Smooth muscle cell of the brain vasculature (primary cell): ENCODE data around the gene UBA7.

ENCODE experiments used
- DNase-seq: peaks from one replicate; pipeline ENCODE4 v3.0.0-alpha.2; 2012; ENCODE audit warnings: low read depth, low spot score

Gene UBA7

GRCh38 chr3:49805367-49805782, 8.4 kb downstream of the UBA7 start:
- peak; percentile 37 for DNase-seq

DNA sequence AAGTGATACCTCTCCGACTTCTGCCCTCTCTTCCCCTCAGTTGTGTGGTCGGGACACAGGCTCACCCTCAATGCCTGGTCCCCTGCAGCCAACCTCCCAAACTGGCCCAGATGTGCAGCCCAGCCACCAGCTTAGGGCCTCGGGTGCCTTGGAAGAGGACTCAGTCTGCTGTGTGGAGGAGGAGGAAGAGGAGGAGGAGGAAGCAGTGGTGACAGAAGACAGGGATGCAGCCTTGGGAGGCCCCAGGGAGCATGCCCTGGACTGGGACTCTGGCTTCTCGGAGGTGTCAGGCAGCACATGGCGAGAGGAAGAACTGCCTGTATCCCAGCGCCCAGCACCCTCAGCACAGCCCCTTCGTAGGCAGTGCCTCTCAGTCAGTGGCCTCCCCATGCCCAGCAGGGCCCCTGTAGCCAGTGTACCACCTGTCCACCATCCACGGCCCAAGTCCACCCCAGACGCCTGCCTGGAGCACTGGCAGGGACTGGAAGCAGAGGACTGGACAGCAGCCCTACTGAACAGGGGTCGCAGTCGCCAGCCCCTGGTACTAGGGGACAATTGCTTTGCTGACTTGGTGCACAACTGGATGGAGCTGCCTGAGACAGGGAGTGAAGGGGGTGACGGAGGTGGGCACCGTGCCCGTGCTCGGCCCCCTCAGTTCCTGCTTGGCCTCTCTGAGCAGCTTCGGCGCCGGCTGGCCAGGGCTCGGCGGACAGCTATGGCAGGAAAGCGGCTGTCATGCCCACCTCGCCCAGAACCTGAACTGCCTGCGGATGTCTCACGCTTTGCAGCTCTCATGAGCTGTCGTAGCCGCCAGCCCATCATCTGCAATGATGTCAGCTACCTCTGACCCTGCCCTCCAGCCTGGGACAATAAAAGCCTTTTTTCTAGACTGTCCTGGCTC, 9.4 kb downstream of the UBA7 start:
- no peak for DNase-seq

DNA sequence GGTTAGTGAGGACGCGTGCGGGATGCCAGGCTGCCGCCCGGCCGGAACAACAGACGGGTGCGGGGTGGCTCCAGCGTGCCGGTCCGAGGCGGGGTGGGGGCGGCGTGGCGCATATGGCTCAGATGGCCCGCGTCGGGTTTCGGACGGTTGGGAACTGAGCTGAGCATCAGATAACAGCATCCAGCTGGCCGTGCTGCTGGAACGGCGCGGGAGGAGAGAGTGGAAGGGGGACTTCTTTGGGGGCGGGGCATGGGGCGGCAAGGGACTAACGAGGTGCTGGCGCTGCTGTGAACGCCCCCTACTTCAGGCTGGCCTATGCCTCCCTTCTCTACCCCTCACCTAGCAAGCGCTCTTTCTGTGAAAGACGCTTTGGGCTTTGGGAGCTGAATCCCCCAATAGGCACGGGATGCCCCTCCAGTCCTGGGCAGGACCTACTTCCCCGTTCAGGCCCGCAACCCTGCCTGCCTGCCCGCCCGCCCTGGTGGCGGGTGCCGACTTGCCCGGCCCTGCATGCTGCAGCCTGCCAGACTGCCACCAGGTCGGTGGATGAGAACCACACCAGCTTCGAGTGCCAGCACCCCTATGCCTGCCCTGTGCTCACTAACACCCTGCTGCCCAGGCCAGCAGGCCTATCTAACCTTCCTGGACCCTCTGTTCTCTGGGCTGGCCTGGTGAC, 10.2 kb downstream of the UBA7 start:
- DNase-seq = no peak

- peak; percentile 61 for DNase-seq
Observed at GRCh38 chr3:49802719-49803464, 10.9 kb downstream of the UBA7 start, which contains the start of gene INKA1. Gene INKA1 (plus strand): TSS chr3:49803261. CDS start chr3:49803393, 132 bp downstream.

DNA sequence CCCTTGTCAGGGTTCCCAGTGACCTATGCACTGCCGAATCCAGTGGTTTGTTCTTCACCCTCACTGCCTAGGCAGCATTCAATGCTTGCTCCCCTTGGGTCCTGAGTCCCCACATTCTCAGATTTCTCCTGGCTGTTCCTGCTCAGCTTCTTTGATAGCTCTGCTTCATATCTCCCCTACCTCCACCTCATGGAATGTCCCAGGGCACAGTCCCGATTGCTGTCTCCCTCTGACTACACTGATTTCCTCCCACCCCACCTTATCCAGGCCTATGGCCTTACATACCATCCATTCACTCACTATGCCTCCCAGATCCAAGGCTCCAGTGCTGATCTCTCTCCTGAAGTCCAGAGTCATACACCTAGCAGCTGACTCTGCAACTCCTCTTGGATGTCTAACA, 12.6 kb downstream of the UBA7 start:
- no peak for DNase-seq

DNA sequence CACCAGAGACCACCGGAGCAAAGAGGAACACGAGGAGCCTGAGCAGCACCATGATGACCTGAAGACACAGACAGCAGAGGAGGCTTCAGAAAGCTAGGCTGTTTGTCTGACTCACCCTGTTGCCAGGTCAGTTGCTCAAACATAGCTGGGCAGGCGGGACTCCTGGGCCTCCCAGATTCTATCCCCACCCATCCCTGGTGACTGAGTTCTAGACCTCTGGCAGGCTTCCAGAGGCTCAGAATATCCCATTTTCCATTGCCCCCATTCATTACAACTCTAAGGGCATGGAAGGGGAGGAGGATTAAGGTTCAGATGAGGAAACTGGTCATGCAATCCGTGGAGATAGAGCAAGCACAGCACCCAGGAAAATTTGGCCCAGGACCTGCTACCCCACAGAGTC, 14.0 kb downstream of the UBA7 start, which contains the start of gene CDHR4:
CDHR4 (minus strand) TSS at position 113 of the 400 bp plus-strand sequence; CDS start at position 52, 61 bp downstream.
- no peak for DNase-seq

DNA sequence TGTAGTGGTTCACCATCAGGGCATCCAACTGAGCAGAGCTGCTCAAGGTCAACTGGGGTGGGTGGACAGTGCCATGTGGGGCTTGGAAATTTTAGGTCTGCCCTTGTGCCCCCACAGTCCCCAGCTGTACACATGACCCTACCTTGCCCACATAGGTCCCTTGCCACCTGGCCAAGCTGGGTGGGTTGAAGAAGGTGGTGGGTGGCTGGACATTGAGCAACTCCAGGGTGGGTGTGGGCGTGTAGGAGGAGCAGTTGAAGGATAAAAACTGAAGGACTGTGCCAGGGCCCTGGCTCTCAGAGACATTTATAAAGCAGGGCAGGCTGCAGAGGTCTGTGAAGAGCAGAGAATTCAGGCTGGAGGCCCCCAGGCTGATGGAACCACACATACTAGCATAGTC, 14.6 kb downstream of the UBA7 start:
- DNase-seq = no peak

- DNase-seq = no peak
Observed at GRCh38 chr3:49794926-49795905, 18.5 kb downstream of the UBA7 start.

- no peak for DNase-seq
Observed at GRCh38 chr3:49794431-49794830, 19.3 kb downstream of the UBA7 start.

GRCh38 chr3:49793486-49794085, 20.2 kb downstream of the UBA7 start:
- DNase-seq = no peak

- no peak for DNase-seq
Observed at GRCh38 chr3:49792371-49793150, 21.2 kb downstream of the UBA7 start.

- no peak for DNase-seq
Observed at GRCh38 chr3:49791571-49791970, 22.2 kb downstream of the UBA7 start.

DNA sequence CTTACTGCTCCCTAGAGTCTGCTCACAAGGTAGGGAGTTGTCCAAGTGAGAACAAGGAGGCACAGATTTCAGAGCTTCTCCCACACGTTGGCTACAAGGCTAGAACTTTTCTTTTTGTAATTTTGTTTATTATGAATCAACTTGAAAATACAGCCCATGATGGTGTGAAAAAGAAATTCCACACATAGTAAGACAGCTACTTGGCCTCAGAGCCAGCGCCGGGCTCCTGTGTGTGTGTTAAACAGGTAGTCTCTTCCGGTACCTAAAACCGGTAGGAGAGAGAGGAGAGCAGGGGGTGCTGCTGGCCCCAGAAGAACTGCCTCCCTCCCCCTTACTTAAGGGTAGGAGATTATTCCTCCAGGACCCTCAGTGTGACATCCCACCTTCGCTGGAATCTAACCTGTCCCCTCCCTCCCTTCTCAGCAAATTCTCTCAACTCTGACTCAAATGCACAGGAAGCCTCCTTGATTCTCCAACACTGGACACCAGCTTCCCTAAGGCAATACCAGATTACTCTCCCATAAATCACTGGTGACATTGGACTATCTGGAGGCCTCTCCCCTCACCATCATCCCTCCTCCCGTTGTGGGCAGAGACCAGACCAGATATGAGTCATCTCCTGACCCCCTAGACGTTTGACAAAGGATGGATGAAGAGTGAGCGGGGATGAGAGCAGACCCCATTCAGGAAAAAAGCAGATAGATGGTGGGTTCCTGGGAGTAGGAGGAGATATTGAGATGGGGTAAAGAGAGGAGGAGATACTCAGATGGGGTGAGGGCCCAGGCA, 22.9 kb downstream of the UBA7 start:
- no peak for DNase-seq

GRCh38 chr3:49788056-49788455, 25.7 kb downstream of the UBA7 start:
- DNase-seq = no peak

- DNase-seq = no peak
Observed at GRCh38 chr3:49787536-49787935, 26.2 kb downstream of the UBA7 start.

GRCh38 chr3:49787182-49787464, 26.6 kb downstream of the UBA7 start:
- DNase-seq = no peak

DNA sequence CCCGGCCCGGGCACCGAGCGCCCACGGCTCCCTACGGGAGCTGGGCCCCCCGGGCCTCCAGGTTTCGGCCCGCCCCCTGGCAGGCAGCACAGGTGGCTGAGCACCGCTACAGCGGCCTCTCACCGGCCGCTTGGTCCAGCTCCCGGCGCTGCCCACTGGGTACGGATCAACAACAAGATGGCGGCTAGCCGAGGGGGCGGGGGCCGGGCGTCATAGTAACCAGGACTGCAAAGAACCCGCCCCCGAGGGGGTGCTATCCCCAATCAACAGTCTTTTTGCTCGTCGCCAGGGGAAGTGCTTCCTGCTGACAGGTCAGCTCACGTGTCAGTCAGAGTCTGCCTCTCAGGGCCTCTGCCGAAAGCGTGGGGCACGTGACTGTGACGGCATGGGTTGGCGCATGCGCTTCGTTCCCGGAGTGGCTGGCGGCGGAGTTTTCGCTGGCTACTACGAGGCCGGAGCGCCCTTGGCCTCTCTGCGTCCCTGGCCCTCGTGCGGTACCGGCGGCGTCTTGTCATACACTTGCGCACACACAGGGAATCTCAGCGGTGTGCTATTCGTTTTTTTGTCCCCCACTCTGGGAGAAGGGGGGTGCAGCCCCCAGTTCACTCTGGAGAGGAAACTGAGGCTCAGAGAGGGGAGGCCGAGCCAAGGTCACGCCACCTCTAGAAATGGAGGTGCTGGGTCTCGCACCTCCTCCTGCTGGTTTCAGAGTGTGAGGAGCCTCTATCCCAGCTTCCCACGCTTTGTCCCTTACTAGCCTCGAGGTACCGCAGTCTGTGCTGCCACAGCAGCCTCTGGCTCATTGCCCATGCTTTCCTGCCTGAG, 27.2 kb downstream of the UBA7 start, which contains the start of gene IP6K1:
IP6K1 (minus strand) TSS at position 186 of the 825 bp plus-strand sequence. CDS start 38,502 bp downstream, outside the sequence.
- peak; percentile 100 for DNase-seq
